H1 (cell line): ENCODE measurements around the gene C20orf173. TPM values are rescaled to one million over a fixed set of nuclear protein-coding genes. Genes with fewer than 3 reads are reported as not detected.
A peak's percentile ranks its signal among the peaks of the same experiment; 100 is the strongest.

Experiments
- ASH2L ChIP-seq: fragments of 200-600, 300-600 bp; sonication (generic); IDR thresholded peaks from one replicate; pipeline ENCODE4 v1.7.1; 2017; ENCODE audit warnings: low read length
- BACH1 ChIP-seq: IDR thresholded peaks from 2 replicates; pipeline ENCODE4 v1.6.1; 2012; ENCODE audit warnings: low read length, improper control_type of control experiment
- BCL11A ChIP-seq, 2 experiments: IDR thresholded peaks; one replicate each; pipeline ENCODE4 v1.6.1; 2011; ENCODE audit warnings: low read depth in 2 of 2, low read length in 2 of 2, mild to moderate bottlenecking in 2 of 2
- EGR1 ChIP-seq: IDR thresholded peaks from 2 replicates; pipeline ENCODE4 v1.6.1; 2011; ENCODE audit warnings: low read depth, low read length, borderline replicate concordance
- FOSL1 ChIP-seq: IDR thresholded peaks from 2 replicates; pipeline ENCODE4 v1.6.1; 2011; ENCODE audit warnings: mild to moderate bottlenecking, low read depth, low read length, moderate library complexity; ENCODE audit not compliant: insufficient read depth
- GABPA ChIP-seq: IDR thresholded peaks from 2 replicates; pipeline ENCODE4 v1.6.1; 2011; ENCODE audit warnings: mild to moderate bottlenecking, low read length, moderate library complexity, borderline replicate concordance; ENCODE audit not compliant: insufficient read depth
- HDAC2 ChIP-seq, 2 experiments: fragments of 300-600 bp in 1 of 2; sonication (generic) in 1 of 2; IDR thresholded peaks; 2 replicates each; pipeline ENCODE4 v1.6.1; 2011 to 2012; ENCODE audit warnings: low read depth in 2 of 2, low read length in 2 of 2, mild to moderate bottlenecking in 2 of 2, moderate library complexity in 2 of 2, borderline replicate concordance in 1 of 2, inconsistent platforms in 1 of 2
- JUN ChIP-seq: IDR thresholded peaks from 2 replicates; pipeline ENCODE4 v1.6.1; 2011; ENCODE audit warnings: low read depth, mild to moderate bottlenecking, improper control_type of control experiment, low read length
- KDM1A ChIP-seq: fragments of 200-600, 300-600 bp; sonication (generic); IDR thresholded peaks from 2 replicates; pipeline ENCODE4 v1.7.1; 2016; ENCODE audit warnings: mild to moderate bottlenecking, low read length, borderline replicate concordance
- KDM4A ChIP-seq: IDR thresholded peaks from one replicate; pipeline ENCODE4 v1.7.1; 2012; ENCODE audit warnings: low read depth, mild to moderate bottlenecking, moderate library complexity, low read length, inconsistent platforms; ENCODE audit not compliant: severe bottlenecking
- KDM5A ChIP-seq: fragments of 200-600 bp; IDR thresholded peaks from 2 replicates; pipeline ENCODE4 v1.7.1; 2012; ENCODE audit warnings: mild to moderate bottlenecking, low read length, inconsistent platforms, mixed read lengths
- NANOG ChIP-seq: IDR thresholded peaks from 2 replicates; pipeline ENCODE4 v1.6.1; 2011; ENCODE audit warnings: low read length, low read depth, mild to moderate bottlenecking, inconsistent platforms; ENCODE audit not compliant: insufficient read depth, poor library complexity, severe bottlenecking
- PHF8 ChIP-seq: fragments of 200-600 bp; sonication (generic); conservative IDR thresholded peaks from 2 replicates; pipeline ENCODE4 v1.7.1; 2012; ENCODE audit warnings: low read depth, mild to moderate bottlenecking, inconsistent platforms, low read length, moderate library complexity
- RBBP5 ChIP-seq: IDR thresholded peaks from 2 replicates; pipeline ENCODE4 v1.7.1; 2012; ENCODE audit warnings: low read depth, mild to moderate bottlenecking, inconsistent platforms, low read length, moderate library complexity, borderline replicate concordance
- TEAD4 ChIP-seq: IDR thresholded peaks from 2 replicates; pipeline ENCODE4 v1.6.1; 2012; ENCODE audit warnings: low read depth, low read length, inconsistent platforms, mixed read lengths
- YY1 ChIP-seq: IDR thresholded peaks from 2 replicates; pipeline ENCODE4 v1.6.1; 2011; ENCODE audit warnings: low read depth, mild to moderate bottlenecking, low read length
- ZNF274 ChIP-seq: IDR thresholded peaks from 2 replicates; pipeline ENCODE4 v1.7.0; 2012; ENCODE audit warnings: low read length, borderline replicate concordance; ENCODE audit errors: extremely low read depth
- polyA plus RNA-seq, 7 experiments: library from polyadenylated mRNA; depleted of rRNA in 3 of 7; stranded (reverse) in 5 of 7; unstranded in 2 of 7; fragments of >200 nt in 5 of 7; fragments of 200-250 nt in 2 of 7; gene quantifications; 1 replicate in 5 of 7; 2 replicates in 1 of 7; 4 replicates in 1 of 7; pipeline versions ENCODE4 v1.2.1 to v1.2.3, GENCODE V29; 2011 to 2013; ENCODE audit warnings: missing spikeins in 2 of 7, mixed read lengths in 2 of 7
- total RNA-seq: library from RNA; stranded (reverse); fragmentation: NEBNext Ultra II Directional; extraction: Animal tissue kit (Norgen Biotek cat#: 25700); gene quantifications from 2 replicates; pipeline ENCODE4 v1.2.1, GENCODE V29; 2021
- TF ChIP-seq, protein P1 (sequence below), 3 experiments: IDR thresholded peaks; 1 replicate in 2 of 3; 2 replicates in 1 of 3; pipeline versions ENCODE4 v1.5.1 to v1.6.1; 2011; ENCODE audit warnings: low read length in 3 of 3, mild to moderate bottlenecking in 3 of 3, inconsistent platforms in 2 of 3, low read depth in 1 of 3, moderate library complexity in 1 of 3; ENCODE audit not compliant: insufficient read depth in 1 of 3; ENCODE audit errors: control extremely low read depth in 1 of 3
- TF ChIP-seq, protein P2 (sequence below): IDR thresholded peaks from 2 replicates; pipeline ENCODE4 v1.6.1; 2012; ENCODE audit warnings: inconsistent platforms

C20orf173 gene
- total and polyA plus RNA-seq, 2 of the 8 experiments (the other 6 are each of a cell fraction or from before 2014, with no cell fraction given), result not detected

DNA sequence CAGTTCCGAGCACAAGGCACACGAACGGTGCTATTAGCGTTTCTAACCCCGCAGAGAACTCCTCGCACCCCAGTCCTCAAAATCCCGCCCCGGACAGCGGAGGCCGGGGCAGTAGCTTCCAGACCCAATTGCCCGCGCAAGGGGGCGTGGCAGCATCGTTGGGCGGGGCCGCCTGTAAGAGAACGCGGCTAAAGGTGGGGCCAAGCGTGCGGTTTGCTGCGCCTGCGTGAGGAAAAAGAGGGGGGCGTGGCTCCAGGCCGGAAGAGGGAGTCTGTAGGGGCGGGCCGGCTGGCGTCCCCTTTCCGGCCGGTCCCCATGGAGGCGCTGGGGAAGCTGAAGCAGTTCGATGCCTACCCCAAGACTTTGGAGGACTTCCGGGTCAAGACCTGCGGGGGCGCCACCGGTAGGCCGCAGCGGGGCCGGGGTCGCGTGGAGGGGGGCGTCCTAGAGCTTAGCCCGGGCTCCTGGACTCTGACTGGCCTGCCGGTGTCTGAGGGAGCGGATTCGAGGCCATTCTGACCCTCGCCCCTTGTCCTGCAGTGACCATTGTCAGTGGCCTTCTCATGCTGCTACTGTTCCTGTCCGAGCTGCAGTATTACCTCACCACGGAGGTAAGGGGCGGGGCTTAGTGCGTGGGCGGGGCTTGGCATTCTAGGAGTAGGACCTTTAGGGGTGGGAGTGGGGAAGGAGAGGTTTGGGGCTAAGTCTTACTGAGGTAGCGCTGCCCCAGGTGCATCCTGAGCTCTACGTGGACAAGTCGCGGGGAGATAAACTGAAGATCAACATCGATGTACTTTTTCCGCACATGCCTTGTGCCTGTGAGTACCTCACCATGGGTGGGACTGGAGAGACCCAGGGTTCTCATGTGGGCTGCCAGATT, 12.6 kb upstream of the C20orf173 start, which contains the start of gene ERGIC3 (continued):
- TF ChIP-seq EGR1 (no peak; the same call in 1 of the 2 replicates), KDM4A (no peak), BACH1 (no peak), ZNF274 (no peak), KDM5A (no peak), HDAC2 (IDR thresholded peaks at IDR 0.05; ENCODE audit: borderline replicate concordance in 1 of 2, low read depth in 2 of 2, low read length in 2 of 2) (no peak), GABPA (peak; percentile 92), PHF8 (peak; percentile 95), ASH2L (peak; percentile 63), BCL11A (IDR thresholded peaks at IDR 0.05; ENCODE audit: low read depth in 2 of 2, low read length in 2 of 2) (no peak), TEAD4 (no peak), RBBP5 (peak; percentile 45; the same call in 1 of the 2 replicates), JUN (no peak), YY1 (peak; percentile 70; the same call in 1 of the 2 replicates), FOSL1 (no peak), NANOG (no peak), KDM1A (no peak)
- TF ChIP-seq, protein P1, sequence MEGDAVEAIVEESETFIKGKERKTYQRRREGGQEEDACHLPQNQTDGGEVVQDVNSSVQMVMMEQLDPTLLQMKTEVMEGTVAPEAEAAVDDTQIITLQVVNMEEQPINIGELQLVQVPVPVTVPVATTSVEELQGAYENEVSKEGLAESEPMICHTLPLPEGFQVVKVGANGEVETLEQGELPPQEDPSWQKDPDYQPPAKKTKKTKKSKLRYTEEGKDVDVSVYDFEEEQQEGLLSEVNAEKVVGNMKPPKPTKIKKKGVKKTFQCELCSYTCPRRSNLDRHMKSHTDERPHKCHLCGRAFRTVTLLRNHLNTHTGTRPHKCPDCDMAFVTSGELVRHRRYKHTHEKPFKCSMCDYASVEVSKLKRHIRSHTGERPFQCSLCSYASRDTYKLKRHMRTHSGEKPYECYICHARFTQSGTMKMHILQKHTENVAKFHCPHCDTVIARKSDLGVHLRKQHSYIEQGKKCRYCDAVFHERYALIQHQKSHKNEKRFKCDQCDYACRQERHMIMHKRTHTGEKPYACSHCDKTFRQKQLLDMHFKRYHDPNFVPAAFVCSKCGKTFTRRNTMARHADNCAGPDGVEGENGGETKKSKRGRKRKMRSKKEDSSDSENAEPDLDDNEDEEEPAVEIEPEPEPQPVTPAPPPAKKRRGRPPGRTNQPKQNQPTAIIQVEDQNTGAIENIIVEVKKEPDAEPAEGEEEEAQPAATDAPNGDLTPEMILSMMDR (IDR thresholded peaks at IDR 0.05; ENCODE audit: control extremely low read depth in 1 of 3, insufficient read depth in 1 of 3, low read depth in 1 of 3, low read length in 3 of 3), result peak in 2 of 3 experiments; percentile 4 to 8; a peak in 1 of 4 replicates
- TF ChIP-seq, protein P2, sequence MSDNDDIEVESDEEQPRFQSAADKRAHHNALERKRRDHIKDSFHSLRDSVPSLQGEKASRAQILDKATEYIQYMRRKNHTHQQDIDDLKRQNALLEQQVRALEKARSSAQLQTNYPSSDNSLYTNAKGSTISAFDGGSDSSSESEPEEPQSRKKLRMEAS, result peak; percentile 49; the same call in 1 of the 2 replicates
